ENCODE measurements around the gene UBE2D2.

UBE2D2 gene

DNA sequence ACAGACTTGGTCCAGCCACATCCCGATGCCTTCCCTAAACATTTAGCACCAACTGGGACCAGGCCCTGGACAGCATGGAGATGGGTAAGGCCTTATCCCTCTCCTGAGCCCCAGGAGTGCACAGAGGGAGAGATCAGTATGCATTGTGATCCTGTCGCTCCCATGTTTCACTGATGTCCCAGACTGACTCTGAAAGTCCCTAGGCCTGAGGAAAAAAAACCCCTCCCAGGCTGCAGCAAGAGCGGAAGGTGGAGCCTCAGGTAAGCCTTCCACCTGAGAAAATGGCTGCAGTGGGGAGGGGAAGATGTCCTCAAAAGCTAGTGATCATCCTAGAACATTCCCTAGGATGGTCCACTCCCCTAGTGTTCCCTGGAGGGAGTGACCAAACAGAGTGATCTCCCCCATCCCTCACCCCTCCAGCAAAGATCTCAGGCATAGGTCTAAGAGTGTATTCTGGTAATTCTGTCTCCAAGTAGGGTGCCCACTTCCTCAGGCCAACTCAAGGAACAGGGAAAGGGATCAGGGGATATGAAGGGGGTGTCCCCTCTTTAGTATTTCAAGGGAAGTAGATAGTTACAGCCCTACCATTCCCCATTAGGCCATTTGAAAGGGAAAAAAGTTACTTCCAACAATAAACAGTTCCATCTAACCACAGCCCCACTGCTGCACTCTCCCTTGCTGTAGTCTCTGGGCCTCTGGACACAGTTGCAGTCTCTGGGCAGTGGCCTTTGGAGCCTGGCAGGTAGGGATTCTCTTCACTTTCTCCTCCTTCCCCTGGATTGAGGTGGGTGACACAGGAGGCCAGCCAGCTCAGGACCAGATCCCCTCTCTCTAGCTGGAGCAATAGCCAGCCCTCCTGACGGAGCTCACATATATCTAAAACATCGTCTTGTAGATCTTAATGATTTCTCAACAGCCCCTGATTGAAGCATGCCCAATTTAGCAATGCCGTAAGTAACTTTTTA, 80.3 kb downstream of the UBE2D2 start:
- DNase-seq (ENCODE audit: insufficient read length, low spot score) (no peak), FAIRE-seq (no peak)
- TF ChIP-seq CTCF (IDR thresholded peaks at IDR 0.05; ENCODE audit: insufficient read depth, missing control alignments) = no peak

GRCh38 chr5:139642213-139642612, 81.1 kb downstream of the UBE2D2 start:
- DNase-seq (ENCODE audit: insufficient read length, low spot score) = no peak
- no peak for TF ChIP-seq CTCF (IDR thresholded peaks at IDR 0.05; ENCODE audit: insufficient read depth, missing control alignments)
- no peak for FAIRE-seq

- FAIRE-seq = no peak
- no peak for DNase-seq (ENCODE audit: insufficient read length, low spot score)
- TF ChIP-seq CTCF (IDR thresholded peaks at IDR 0.05; ENCODE audit: insufficient read depth, missing control alignments) = no peak
Observed at GRCh38 chr5:139642891-139643871, 82.0 kb downstream of the UBE2D2 start.

- no peak for FAIRE-seq
- DNase-seq (ENCODE audit: insufficient read length, low spot score) = no peak
- TF ChIP-seq CTCF (IDR thresholded peaks at IDR 0.05; ENCODE audit: insufficient read depth, missing control alignments) = no peak
Observed at GRCh38 chr5:139644001-139644456, 82.9 kb downstream of the UBE2D2 start.

- TF ChIP-seq CTCF (IDR thresholded peaks at IDR 0.05; ENCODE audit: insufficient read depth, missing control alignments) = no peak
- no peak for FAIRE-seq
- DNase-seq (ENCODE audit: insufficient read length, low spot score) = no peak
Observed at GRCh38 chr5:139644646-139645429, 83.7 kb downstream of the UBE2D2 start.

- FAIRE-seq (no peak), DNase-seq (ENCODE audit: insufficient read length, low spot score) (no peak)
- no peak for TF ChIP-seq CTCF (IDR thresholded peaks at IDR 0.05; ENCODE audit: insufficient read depth, missing control alignments)
Observed at GRCh38 chr5:139645430-139645871, 84.3 kb downstream of the UBE2D2 start.
